Endodermal cell (in vitro differentiated cells): ENCODE measurements around the gene PXN. TPM values are rescaled to one million over a fixed set of nuclear protein-coding genes. Genes with fewer than 3 reads are reported as not detected.

Experiments
- DNase-seq: peaks from one replicate; pipeline ENCODE4 v3.0.0-alpha.2; 2017
- H3K27ac ChIP-seq: 2 replicates; pipeline ENCODE4 v1.5.1; 2013; ENCODE audit warnings: mild to moderate bottlenecking, low read depth, low read length, moderate library complexity
- H3K27me3 ChIP-seq: 2 replicates; pipeline ENCODE4 v1.6.1; 2013; ENCODE audit warnings: mild to moderate bottlenecking, low read length, moderate library complexity; ENCODE audit not compliant: insufficient read depth, control insufficient read depth, poor library complexity, severe bottlenecking
- H3K36me3 ChIP-seq: 2 replicates; pipeline ENCODE4 v1.7.0; 2013; ENCODE audit warnings: mild to moderate bottlenecking, low read length, moderate library complexity; ENCODE audit not compliant: control insufficient read depth, insufficient read depth
- H3K4me1 ChIP-seq: one replicate; pipeline ENCODE4 v1.7.0; 2013; ENCODE audit warnings: low read length; ENCODE audit not compliant: control insufficient read depth, insufficient read depth
- H3K4me3 ChIP-seq: 2 replicates; pipeline ENCODE4 v1.5.1; 2013; ENCODE audit warnings: mild to moderate bottlenecking, low read length, moderate library complexity
- H3K9ac ChIP-seq: 2 replicates; pipeline ENCODE4 v1.6.1; 2013; ENCODE audit warnings: mild to moderate bottlenecking, low read length, moderate library complexity; ENCODE audit not compliant: poor library complexity, severe bottlenecking; ENCODE audit errors: extremely low read depth
- H3K9me3 ChIP-seq: 2 replicates; pipeline ENCODE4 v1.6.1; 2013; ENCODE audit warnings: mild to moderate bottlenecking, low read length, moderate library complexity; ENCODE audit not compliant: control insufficient read depth
- H3K27ac Mint-ChIP-seq: 2 replicates; pipeline ENCODE4 v1.8.0; 2020; ENCODE audit warnings: mixed read lengths
- H3K27me3 Mint-ChIP-seq: 2 replicates; pipeline ENCODE4 v1.8.0; 2021; ENCODE audit warnings: mild to moderate bottlenecking, mixed read lengths; ENCODE audit not compliant: insufficient read depth
- H3K36me3 Mint-ChIP-seq: 2 replicates; pipeline ENCODE4 v1.8.0; 2020; ENCODE audit warnings: low read depth, mixed read lengths
- H3K4me1 Mint-ChIP-seq: 2 replicates; pipeline ENCODE4 v1.8.0; 2020; ENCODE audit warnings: mixed read lengths
- H3K4me3 Mint-ChIP-seq: 2 replicates; pipeline ENCODE4 v1.8.0; 2020; ENCODE audit warnings: mild to moderate bottlenecking, moderate library complexity, mixed read lengths
- H3K9me3 Mint-ChIP-seq: 2 replicates; pipeline ENCODE4 v1.8.0; 2020; ENCODE audit warnings: mild to moderate bottlenecking, mixed read lengths
- CTCF ChIP-seq: fragments of 200-600 bp; sonication (generic); conservative IDR thresholded peaks from 2 replicates; pipeline ENCODE4 v1.5.0; 2021; ENCODE audit warnings: antibody characterized with exemption, mild to moderate bottlenecking
- WGBS, 2 experiments: methylation state at CpG; one replicate each; pipeline versions ENCODE4 v1.1.5 to v1.1.7; 2013; ENCODE audit warnings: missing lambda C conversion rate in 2 of 2, mixed read lengths in 1 of 2; ENCODE audit not compliant: insufficient coverage in 1 of 2, insufficient read length in 1 of 2; 5-methylcytosine and 5-hydroxymethylcytosine counted together
- total RNA-seq, 2 donors: library from RNA; stranded (reverse); fragmentation: NEBNext Ultra II Directional in 1 of 2; extraction: Animal tissue kit (Norgen Biotek cat#: 25700) in 1 of 2; gene quantifications; 2 replicates in 1 of 2; 3 replicates in 1 of 2; pipeline ENCODE4 v1.2.1, GENCODE V29; 2021

PXN gene
- total RNA-seq, 2 donors from 2014 or later = 58.4 to 92.7 TPM

- no peak for TF ChIP-seq CTCF
- H3K27ac ChIP-seq = no peak overlapping the region
- peaks cover 20% of the 10 kb centered on the region for H3K4me1 Mint-ChIP-seq
- no peak overlapping the region for H3K4me3 Mint-ChIP-seq
- no peak for DNase-seq
- H3K9me3 ChIP-seq = no peaks in the 10 kb centered on the region
- peaks cover 8% of the 10 kb centered on the region for H3K36me3 ChIP-seq
- 85 to 86% methylated on average over 8 to 9 of the region's 9 CpGs for WGBS, 2 experiments
- no peaks in the 10 kb centered on the region for H3K4me1 ChIP-seq
- no peaks in the 10 kb centered on the region for H3K27me3 Mint-ChIP-seq
- no peak overlapping the region for H3K4me3 ChIP-seq
- H3K36me3 Mint-ChIP-seq = no peaks in the 10 kb centered on the region
- no peaks in the 10 kb centered on the region for H3K9me3 Mint-ChIP-seq
- no peaks in the 10 kb centered on the region for H3K27me3 ChIP-seq
- H3K9ac ChIP-seq = no peak overlapping the region
- no peak overlapping the region for H3K27ac Mint-ChIP-seq
Observed at GRCh38 chr12:120242275-120242799, 23.2 kb downstream of the PXN start.

- TF ChIP-seq CTCF = no peak
- DNase-seq = no peak
- H3K4me1 Mint-ChIP-seq = peaks cover 20% of the 10 kb centered on the region
- H3K4me3 Mint-ChIP-seq = no peak overlapping the region
- WGBS, 2 experiments = 85 to 94% methylated on average over 7 to 9 of the region's 9 CpGs
- no peaks in the 10 kb centered on the region for H3K4me1 ChIP-seq
- H3K27me3 ChIP-seq = no peaks in the 10 kb centered on the region
- peaks cover 3% of the 10 kb centered on the region for H3K36me3 ChIP-seq
- no peak overlapping the region for H3K4me3 ChIP-seq
- no peaks in the 10 kb centered on the region for H3K9me3 Mint-ChIP-seq
- no peaks in the 10 kb centered on the region for H3K36me3 Mint-ChIP-seq
- H3K27me3 Mint-ChIP-seq = no peaks in the 10 kb centered on the region
- no peak overlapping the region for H3K9ac ChIP-seq
- no peaks in the 10 kb centered on the region for H3K9me3 ChIP-seq
- H3K27ac Mint-ChIP-seq = no peak overlapping the region
- no peak overlapping the region for H3K27ac ChIP-seq
Observed at GRCh38 chr12:120241561-120242274, 23.8 kb downstream of the PXN start.

- Mint-ChIP-seq H3K4me3 (no peak overlapping the region), H3K36me3 (no peaks in the 10 kb centered on the region), H3K27me3 (no peaks in the 10 kb centered on the region), H3K27ac (no peak overlapping the region), H3K4me1 (peaks cover 28% of the 10 kb centered on the region), H3K9me3 (no peaks in the 10 kb centered on the region)
- TF ChIP-seq CTCF = no peak
- peaks cover 3% of the 10 kb centered on the region for H3K36me3 ChIP-seq
- H3K27me3 ChIP-seq = no peaks in the 10 kb centered on the region
- H3K4me3 ChIP-seq = no peak overlapping the region
- peaks cover 3% of the 10 kb centered on the region for H3K4me1 ChIP-seq
- no peak overlapping the region for H3K9ac ChIP-seq
- 91 to 93% methylated on average over 5 of the region's 5 CpGs for WGBS, 2 experiments
- no peak for DNase-seq
- H3K27ac ChIP-seq = no peak overlapping the region
- H3K9me3 ChIP-seq = no peaks in the 10 kb centered on the region
Observed at GRCh38 chr12:120240495-120240833, 25.1 kb downstream of the PXN start.
